DND-41 (cell line): ENCODE results near the gene PCDH7.

Source experiments
- EZH2 ChIP-seq: IDR thresholded peaks from 3 replicates; pipeline ENCODE4 v1.6.1; 2012; ENCODE audit warnings: borderline replicate concordance, low read depth, mild to moderate bottlenecking, moderate library complexity, low read length, inconsistent platforms; ENCODE audit not compliant: severe bottlenecking
- TF ChIP-seq, protein P1 (sequence below): IDR thresholded peaks from 2 replicates; pipeline ENCODE4 v1.5.1; 2012; ENCODE audit warnings: borderline replicate concordance, low read length, moderate library complexity, mild to moderate bottlenecking; ENCODE audit not compliant: poor library complexity, severe bottlenecking; ENCODE audit errors: extremely low read depth

DNA sequence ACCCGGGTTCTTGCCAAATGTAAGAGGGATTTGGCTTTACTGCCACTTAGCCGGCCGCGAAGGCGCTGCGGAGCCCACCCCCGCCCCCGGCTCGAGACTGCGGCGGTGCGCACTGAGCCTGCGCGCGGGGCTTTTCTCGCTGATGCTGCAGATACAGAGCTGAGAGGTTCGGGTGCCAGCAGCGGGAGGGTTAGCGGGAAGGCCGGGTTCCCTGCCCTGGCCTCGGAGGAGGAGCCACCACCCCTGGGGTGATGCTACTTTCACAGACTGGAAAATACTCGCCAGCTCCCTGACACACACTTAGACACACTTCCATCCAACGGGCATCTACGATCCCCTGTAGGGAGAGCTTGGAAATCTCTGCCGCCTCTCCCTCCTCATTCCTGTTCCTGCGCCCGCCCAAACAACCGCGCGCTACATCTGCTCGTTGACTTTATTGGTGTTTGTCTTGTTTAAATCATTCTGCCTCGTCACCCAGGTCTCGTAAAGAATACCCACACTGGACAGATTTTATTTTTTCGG, 2.1 kb upstream of the PCDH7 start:
- TF ChIP-seq, protein P1, sequence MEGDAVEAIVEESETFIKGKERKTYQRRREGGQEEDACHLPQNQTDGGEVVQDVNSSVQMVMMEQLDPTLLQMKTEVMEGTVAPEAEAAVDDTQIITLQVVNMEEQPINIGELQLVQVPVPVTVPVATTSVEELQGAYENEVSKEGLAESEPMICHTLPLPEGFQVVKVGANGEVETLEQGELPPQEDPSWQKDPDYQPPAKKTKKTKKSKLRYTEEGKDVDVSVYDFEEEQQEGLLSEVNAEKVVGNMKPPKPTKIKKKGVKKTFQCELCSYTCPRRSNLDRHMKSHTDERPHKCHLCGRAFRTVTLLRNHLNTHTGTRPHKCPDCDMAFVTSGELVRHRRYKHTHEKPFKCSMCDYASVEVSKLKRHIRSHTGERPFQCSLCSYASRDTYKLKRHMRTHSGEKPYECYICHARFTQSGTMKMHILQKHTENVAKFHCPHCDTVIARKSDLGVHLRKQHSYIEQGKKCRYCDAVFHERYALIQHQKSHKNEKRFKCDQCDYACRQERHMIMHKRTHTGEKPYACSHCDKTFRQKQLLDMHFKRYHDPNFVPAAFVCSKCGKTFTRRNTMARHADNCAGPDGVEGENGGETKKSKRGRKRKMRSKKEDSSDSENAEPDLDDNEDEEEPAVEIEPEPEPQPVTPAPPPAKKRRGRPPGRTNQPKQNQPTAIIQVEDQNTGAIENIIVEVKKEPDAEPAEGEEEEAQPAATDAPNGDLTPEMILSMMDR = no peak
- no peak for TF ChIP-seq EZH2
